GM19240 (cell line): ENCODE results near the gene NPR1.
A peak's percentile ranks its signal among the peaks of the same experiment; 100 is the strongest.
"Not testable (repeated sequence)": the region's sequence is repeated elsewhere in the genome, so short reads cannot be mapped to it uniquely, and the experiment has no call there.

Source experiments
- DNase-seq: peaks from one replicate; pipeline ENCODE4 v3.0.0; 2011; ENCODE audit warnings: low spot score; ENCODE audit not compliant: insufficient read length

NPR1 gene

GRCh38 chr1:153678519-153679336 lies at the start of gene NPR1:
Gene NPR1 (plus strand): TSS chr1:153678688. CDS start chr1:153679109, 421 bp downstream.
- DNase-seq = no peak

GRCh38 chr1:153629343-153629665 lies 49.2 kb upstream of the NPR1 start:
- no peak for DNase-seq

GRCh38 chr1:153629971-153630370 lies 48.5 kb upstream of the NPR1 start:
- DNase-seq = no peak

GRCh38 chr1:153630384-153630783 lies 48.1 kb upstream of the NPR1 start:
- DNase-seq = no peak

DNA sequence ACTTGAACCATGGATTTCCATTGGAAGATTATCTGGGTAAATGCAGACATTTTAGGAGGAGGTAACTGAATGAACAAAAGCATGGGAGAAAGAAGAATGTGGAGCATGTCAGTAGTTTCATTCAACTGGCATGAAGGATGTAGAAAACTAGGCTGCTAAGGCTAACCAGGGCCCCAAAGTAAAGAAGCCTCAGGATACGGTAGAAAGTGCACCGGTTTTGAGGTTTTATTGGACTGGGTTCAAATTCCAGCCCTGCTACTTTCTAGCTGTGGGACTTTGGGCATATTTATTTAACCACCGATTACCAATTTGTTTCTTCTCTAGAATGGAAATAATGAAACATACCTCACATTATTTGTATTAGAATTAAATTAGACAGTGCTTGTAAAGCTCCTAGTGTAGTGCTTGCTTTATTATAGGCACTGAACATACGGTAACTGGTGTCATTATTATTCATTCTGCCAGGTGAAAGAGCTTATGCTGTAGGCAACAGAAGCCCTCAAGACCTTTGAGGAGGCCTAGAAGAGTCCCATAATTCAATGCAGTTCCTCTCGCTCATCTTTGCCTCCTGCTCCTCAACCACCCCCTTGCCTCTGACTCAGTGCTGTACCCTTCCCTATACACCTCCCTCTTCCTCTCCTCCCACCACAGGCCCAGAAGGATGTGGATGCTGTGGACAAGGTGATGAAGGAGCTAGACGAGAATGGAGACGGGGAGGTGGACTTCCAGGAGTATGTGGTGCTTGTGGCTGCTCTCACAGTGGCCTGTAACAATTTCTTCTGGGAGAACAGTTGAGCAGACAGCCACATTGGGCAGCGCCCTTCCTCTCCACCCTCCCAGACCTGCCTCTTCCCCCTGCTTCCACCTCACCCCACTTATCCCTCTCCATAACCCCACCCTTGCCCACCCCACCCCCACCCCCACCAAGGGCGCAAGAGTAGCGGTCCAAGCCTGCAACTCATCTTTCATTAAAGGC lies 47.2 kb upstream of the NPR1 start:
- DNase-seq = no peak

DNA sequence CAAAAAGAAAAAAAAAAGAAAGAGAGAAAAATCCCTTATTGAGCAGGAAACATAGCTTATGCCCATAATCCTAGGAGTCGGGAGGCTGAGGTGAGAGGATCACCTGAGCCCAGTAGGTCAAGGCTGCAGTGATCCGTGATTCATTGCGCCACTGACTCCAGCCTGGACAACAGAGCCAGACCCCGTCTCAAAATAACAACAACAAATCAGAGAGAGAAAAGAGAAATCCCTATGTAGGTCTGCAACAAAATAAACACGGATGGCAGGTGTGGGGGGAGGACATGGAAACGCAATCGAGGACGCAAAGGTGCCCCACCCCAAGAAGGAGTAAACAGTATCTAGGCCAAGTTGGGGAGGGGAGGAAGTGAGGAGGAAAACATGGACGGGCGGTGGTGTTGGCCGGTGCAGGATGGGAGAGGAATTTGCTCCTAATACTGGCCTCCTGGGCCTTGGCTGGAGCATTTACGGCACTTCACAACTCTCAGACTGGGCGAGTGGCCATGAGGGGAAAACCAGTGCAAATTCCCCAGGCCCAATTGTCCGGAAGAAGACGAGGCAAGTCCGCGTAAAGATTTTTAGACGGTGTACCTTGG lies 45.2 kb upstream of the NPR1 start:
- DNase-seq = no peak

DNA sequence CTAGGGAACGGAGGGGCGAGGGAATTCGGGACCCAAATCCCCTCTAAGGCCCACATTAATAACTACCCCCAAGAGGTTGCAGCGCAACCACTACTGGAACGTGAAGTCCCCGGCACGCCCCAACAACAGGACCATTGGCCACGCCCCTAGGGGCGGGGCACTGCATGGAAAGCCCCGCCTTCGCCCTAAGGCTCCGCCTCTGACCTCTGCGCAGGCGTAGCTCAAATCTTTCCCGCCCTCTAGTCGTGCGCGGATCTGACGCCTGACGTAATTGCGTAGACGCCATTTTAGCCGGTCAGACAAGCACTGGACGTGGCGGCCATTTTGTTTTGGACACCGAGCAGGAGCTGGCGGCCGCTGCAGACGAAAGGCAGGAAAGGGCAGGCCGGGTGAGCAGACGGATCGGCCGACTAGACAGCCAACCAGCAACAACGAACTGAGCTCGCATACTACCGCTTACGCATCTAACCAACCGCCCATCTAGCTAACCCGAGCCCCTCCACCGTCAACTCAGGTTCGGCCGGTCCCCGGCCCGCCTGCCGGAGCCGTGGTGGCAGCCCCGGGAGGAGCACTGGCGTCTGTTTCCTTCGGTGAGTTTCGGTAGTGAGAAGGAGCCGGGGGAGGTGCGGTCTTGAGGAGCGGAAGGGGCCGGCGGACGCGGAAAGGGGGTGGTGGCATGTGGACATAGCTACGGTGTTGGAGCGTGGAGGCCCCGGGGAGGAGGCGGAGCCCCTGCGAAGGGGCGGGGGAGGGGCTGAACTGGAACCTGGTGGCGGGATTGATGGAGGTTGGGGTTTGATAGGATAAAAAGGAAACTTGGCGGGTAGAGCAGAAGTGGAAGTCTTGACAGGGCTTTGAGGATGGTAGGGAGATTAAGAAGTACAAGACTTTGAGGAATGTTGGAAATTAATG lies 44.5 kb upstream of the NPR1 start, which contains the start of gene CHTOP:
Gene CHTOP, plus strand, starts transcription at position 313 of the 912 bp plus-strand sequence. CDS start 2,523 bp downstream, outside the sequence.
- peak; percentile 95 for DNase-seq

- no peak for DNase-seq
Observed at GRCh38 chr1:153635872-153636271, 42.6 kb upstream of the NPR1 start.

DNA sequence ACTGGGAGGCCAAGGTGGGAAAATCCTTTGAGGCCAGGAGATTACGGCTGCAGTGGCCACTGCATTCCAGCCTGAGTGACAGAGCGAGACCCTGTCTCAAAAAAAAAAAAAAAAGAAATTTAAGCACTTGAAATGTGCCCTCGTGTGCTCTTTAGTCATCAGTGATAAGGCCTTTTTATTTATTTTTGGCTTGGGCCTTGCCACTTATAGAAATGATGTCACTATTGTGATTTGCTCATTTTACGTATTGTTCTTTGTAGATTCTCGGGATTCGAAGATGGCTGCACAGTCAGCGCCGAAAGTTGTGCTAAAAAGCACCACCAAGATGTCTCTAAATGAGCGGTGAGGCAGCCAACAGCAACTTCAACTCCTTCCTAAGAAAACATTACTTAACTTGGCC lies 42.2 kb upstream of the NPR1 start:
- no peak for DNase-seq

DNA sequence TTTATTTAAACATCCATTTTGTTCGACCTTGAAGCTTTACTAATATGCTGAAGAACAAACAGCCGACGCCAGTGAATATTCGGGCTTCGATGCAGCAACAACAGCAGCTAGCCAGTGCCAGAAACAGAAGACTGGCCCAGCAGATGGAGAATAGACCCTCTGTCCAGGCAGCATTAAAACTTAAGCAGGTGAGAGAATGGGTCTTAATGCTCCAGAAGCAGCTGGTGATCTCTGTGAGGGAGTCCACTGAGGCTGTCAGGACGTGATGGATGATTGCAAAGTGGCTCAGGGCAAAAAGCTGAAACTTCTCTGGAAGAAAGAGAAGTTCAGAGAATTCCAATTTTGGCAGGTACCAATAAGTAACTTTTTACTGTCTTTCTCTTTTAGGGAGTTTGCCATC lies 40.2 kb upstream of the NPR1 start:
- DNase-seq = no peak

GRCh38 chr1:153639280-153639679 lies 39.2 kb upstream of the NPR1 start:
- DNase-seq = no peak

- not testable (repeated sequence) for DNase-seq
Observed at GRCh38 chr1:153640213-153640612, 38.3 kb upstream of the NPR1 start.

- no peak for DNase-seq
Observed at GRCh38 chr1:153640861-153641260, 37.6 kb upstream of the NPR1 start.

DNA sequence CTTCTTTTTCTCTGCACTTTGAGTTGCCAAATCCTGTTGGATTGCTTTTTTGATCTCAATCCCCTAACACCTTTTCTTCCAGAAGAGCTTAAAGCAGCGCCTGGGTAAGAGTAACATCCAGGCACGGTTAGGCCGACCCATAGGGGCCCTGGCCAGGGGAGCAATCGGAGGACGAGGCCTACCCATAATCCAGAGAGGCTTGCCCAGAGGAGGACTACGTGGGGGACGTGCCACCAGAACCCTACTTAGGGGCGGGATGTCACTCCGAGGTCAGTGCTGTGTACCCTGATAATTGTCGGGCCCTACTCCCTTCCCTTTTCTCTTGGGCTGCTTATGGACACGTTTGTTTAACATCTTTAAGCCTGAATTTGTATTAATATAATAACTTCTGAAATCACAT lies 36.3 kb upstream of the NPR1 start:
- DNase-seq = no peak

GRCh38 chr1:153643100-153643499 lies 35.4 kb upstream of the NPR1 start:
- no peak for DNase-seq

DNA sequence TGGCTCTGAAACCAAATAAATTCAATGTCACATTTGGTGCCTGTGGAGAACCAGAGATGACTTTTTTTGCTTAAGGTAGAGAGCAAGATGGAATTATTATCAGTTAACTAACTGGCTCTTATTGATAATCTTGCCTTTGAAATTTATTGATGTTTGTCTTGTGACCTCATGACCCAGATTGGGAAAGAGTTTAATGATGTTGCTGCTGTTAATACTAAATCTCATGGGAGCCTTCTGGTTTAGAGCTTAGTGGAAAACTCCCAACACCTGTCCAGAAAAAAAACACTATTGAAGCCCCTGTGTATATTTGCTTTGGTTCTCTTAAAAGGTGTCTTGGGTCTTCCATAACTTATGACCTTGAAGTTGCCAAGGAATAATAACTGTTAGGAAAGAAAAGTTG lies 34.7 kb upstream of the NPR1 start:
- DNase-seq = no peak

- no peak for DNase-seq
Observed at GRCh38 chr1:153646672-153647345, 31.7 kb upstream of the NPR1 start.

- no peak for DNase-seq
Observed at GRCh38 chr1:153647346-153647714, 31.2 kb upstream of the NPR1 start.

GRCh38 chr1:153648000-153648643 lies 30.4 kb upstream of the NPR1 start:
- no peak for DNase-seq
